ENCODE data around the gene NR2C2. TPM values are rescaled to one million over a fixed set of nuclear protein-coding genes. Genes with fewer than 3 reads are reported as not detected.

The NR2C2 gene
- total RNA-seq, 1 experiment from 2014 or later, result 50.8 TPM

- CTCF ChIA-PET, result interaction anchor here (0.6 to 3.0 kb wide), 48 partner anchors 9 to 321 kb away, joined by 3 to 74 read pairs (median 5); partner anchors contain the start of genes C3orf20, CCDC174 and NR2C2
- DNase-seq (ENCODE audit: low spot score) (no peak), ATAC-seq (no peak)
- no peaks in the 10 kb centered on the region for H3K36me3 Mint-ChIP-seq
- H3K9me3 Mint-ChIP-seq, result no peaks in the 10 kb centered on the region
- H3K27ac Mint-ChIP-seq, result no peak overlapping the region
- peaks cover 6% of the 10 kb centered on the region for H3K4me1 Mint-ChIP-seq
- no peak overlapping the region for H3K4me3 Mint-ChIP-seq
- TF ChIP-seq RELA (CRISPR knock-in tag; IDR thresholded peaks at IDR 0.05; ENCODE audit: borderline replicate concordance) (no peak), CDX4 (CRISPR knock-in tag; IDR thresholded peaks at IDR 0.05; ENCODE audit: borderline replicate concordance) (no peak), ZNF219 (CRISPR knock-in tag; IDR thresholded peaks at IDR 0.05; ENCODE audit: borderline replicate concordance) (no peak), NR3C1 (CRISPR knock-in tag; conservative IDR thresholded peaks at IDR 0.05; ENCODE audit: low read depth) (no peak), ETV6 (CRISPR knock-in tag; IDR thresholded peaks at IDR 0.05) (no peak), TEAD4 (CRISPR knock-in tag; IDR thresholded peaks at IDR 0.05) (no peak), ZNF671 (CRISPR knock-in tag; IDR thresholded peaks at IDR 0.05) (no peak), ZNF317 (CRISPR knock-in tag; IDR thresholded peaks at IDR 0.05; ENCODE audit: borderline replicate concordance, low read depth) (no peak), STAT6 (CRISPR knock-in tag; conservative IDR thresholded peaks at IDR 0.05; ENCODE audit: low read depth) (no peak), ZNF263 (CRISPR knock-in tag; IDR thresholded peaks at IDR 0.05; ENCODE audit: low read depth) (no peak), ZNF281 (CRISPR knock-in tag; IDR thresholded peaks at IDR 0.05) (no peak), GRHL2 (CRISPR knock-in tag; IDR thresholded peaks at IDR 0.05; ENCODE audit: insufficient replicate concordance, severe bottlenecking) (no peak)
- TF ChIP-seq, protein P1, sequence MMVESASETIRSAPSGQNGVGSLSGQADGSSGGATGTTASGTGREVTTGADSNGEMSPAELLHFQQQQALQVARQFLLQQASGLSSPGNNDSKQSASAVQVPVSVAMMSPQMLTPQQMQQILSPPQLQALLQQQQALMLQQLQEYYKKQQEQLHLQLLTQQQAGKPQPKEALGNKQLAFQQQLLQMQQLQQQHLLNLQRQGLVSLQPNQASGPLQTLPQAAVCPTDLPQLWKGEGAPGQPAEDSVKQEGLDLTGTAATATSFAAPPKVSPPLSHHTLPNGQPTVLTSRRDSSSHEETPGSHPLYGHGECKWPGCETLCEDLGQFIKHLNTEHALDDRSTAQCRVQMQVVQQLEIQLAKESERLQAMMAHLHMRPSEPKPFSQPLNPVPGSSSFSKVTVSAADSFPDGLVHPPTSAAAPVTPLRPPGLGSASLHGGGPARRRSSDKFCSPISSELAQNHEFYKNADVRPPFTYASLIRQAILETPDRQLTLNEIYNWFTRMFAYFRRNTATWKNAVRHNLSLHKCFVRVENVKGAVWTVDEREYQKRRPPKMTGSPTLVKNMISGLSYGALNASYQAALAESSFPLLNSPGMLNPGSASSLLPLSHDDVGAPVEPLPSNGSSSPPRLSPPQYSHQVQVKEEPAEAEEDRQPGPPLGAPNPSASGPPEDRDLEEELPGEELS (CRISPR knock-in tag; IDR thresholded peaks at IDR 0.05), result no peak
- TF ChIP-seq, protein P2, sequence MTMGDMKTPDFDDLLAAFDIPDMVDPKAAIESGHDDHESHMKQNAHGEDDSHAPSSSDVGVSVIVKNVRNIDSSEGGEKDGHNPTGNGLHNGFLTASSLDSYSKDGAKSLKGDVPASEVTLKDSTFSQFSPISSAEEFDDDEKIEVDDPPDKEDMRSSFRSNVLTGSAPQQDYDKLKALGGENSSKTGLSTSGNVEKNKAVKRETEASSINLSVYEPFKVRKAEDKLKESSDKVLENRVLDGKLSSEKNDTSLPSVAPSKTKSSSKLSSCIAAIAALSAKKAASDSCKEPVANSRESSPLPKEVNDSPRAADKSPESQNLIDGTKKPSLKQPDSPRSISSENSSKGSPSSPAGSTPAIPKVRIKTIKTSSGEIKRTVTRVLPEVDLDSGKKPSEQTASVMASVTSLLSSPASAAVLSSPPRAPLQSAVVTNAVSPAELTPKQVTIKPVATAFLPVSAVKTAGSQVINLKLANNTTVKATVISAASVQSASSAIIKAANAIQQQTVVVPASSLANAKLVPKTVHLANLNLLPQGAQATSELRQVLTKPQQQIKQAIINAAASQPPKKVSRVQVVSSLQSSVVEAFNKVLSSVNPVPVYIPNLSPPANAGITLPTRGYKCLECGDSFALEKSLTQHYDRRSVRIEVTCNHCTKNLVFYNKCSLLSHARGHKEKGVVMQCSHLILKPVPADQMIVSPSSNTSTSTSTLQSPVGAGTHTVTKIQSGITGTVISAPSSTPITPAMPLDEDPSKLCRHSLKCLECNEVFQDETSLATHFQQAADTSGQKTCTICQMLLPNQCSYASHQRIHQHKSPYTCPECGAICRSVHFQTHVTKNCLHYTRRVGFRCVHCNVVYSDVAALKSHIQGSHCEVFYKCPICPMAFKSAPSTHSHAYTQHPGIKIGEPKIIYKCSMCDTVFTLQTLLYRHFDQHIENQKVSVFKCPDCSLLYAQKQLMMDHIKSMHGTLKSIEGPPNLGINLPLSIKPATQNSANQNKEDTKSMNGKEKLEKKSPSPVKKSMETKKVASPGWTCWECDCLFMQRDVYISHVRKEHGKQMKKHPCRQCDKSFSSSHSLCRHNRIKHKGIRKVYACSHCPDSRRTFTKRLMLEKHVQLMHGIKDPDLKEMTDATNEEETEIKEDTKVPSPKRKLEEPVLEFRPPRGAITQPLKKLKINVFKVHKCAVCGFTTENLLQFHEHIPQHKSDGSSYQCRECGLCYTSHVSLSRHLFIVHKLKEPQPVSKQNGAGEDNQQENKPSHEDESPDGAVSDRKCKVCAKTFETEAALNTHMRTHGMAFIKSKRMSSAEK (CRISPR knock-in tag; IDR thresholded peaks at IDR 0.05; ENCODE audit: borderline replicate concordance), result no peak
- TF ChIP-seq, protein P3, sequence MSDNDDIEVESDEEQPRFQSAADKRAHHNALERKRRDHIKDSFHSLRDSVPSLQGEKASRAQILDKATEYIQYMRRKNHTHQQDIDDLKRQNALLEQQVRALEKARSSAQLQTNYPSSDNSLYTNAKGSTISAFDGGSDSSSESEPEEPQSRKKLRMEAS (CRISPR knock-in tag; IDR thresholded peaks at IDR 0.05), result no peak
- TF ChIP-seq, protein P4, sequence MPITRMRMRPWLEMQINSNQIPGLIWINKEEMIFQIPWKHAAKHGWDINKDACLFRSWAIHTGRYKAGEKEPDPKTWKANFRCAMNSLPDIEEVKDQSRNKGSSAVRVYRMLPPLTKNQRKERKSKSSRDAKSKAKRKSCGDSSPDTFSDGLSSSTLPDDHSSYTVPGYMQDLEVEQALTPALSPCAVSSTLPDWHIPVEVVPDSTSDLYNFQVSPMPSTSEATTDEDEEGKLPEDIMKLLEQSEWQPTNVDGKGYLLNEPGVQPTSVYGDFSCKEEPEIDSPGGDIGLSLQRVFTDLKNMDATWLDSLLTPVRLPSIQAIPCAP (CRISPR knock-in tag; IDR thresholded peaks at IDR 0.05), result no peak
- no peaks in the 10 kb centered on the region for H3K27me3 Mint-ChIP-seq (ENCODE audit: low read depth)
- POLR2A ChIA-PET, result no interaction called here
These were observed 25.3 kb upstream of the NR2C2 start for GRCh38 chr3:14921811-14922705.
